B cell (primary cell): ENCODE measurements around the gene CYTH3. TPM values are rescaled to one million over a fixed set of nuclear protein-coding genes. Genes with fewer than 3 reads are reported as not detected.

Experiments
- ATAC-seq: fragments of 200-7000 bp; cut with Tn5 transposase; one replicate; pipeline ENCODE4 v1.10.0; 2021; ENCODE audit warnings: low read depth, mild to moderate bottlenecking, moderate number of reproducible peaks, moderate library complexity
- CTCF ChIA-PET: fragments of 350-600 bp; sonication (Branson Sonifier 250); formaldehyde crosslinking; loops from one replicate; lab custom pipeline; 2021; ENCODE audit warnings: antibody characterized with exemption, inconsistent platforms; lab: Charles Lee
- POLR2A ChIA-PET: fragments of 350-600 bp; sonication (Branson Sonifier 250); formaldehyde crosslinking; loops from one replicate; lab custom pipeline; 2021; ENCODE audit warnings: antibody characterized with exemption; lab: Charles Lee
- DNase-seq: peaks from one replicate; pipeline ENCODE4 v3.0.0; 2013
- H2AFZ ChIP-seq: 2 replicates; pipeline ENCODE4 v1.6.1; 2012; ENCODE audit warnings: mild to moderate bottlenecking, low read depth, low read length; ENCODE audit not compliant: insufficient read depth, poor library complexity, severe bottlenecking
- H3K27ac ChIP-seq, 2 donors: 1 replicate in 1 of 2; 2 replicates in 1 of 2; pipeline ENCODE4 v1.5.1; 2012 to 2013; ENCODE audit warnings: low read length in 2 of 2, mild to moderate bottlenecking in 2 of 2, moderate library complexity in 1 of 2
- H3K27me3 ChIP-seq, 4 experiments: fragments of 200-600 bp in 1 of 4; sonication (generic) in 1 of 4; replicated peaks in 1 of 4; 1 replicate in 2 of 4; 2 replicates in 2 of 4; pipeline versions ENCODE4 v1.6.1 to v1.7.0; 2013 to 2016; ENCODE audit warnings: low read length in 3 of 4, mild to moderate bottlenecking in 2 of 4, mixed read lengths in 1 of 4, moderate library complexity in 1 of 4; ENCODE audit not compliant: insufficient read depth in 4 of 4, control insufficient read depth in 3 of 4; ENCODE audit errors: control extremely low read depth in 1 of 4
- H3K36me3 ChIP-seq, 2 experiments: replicated peaks in 1 of 2; 1 replicate in 1 of 2; 2 replicates in 1 of 2; pipeline versions ENCODE4 v1.6.1 to v1.7.1; 2013; ENCODE audit warnings: low read length in 1 of 2; ENCODE audit not compliant: insufficient read depth in 2 of 2, control insufficient read depth in 1 of 2; ENCODE audit errors: control extremely low read depth in 1 of 2, extremely low read depth in 1 of 2
- H3K4me1 ChIP-seq, 2 donors: fragments of 200-600 bp in 1 of 2; sonication (generic) in 1 of 2; 1 replicate in 1 of 2; 2 replicates in 1 of 2; pipeline versions ENCODE4 v1.5.1 to v1.6.1; 2013 to 2017; ENCODE audit warnings: low read length in 2 of 2; ENCODE audit not compliant: control insufficient read depth in 2 of 2, insufficient read depth in 2 of 2
- H3K4me2 ChIP-seq: replicated peaks from 2 replicates; pipeline ENCODE3; 2012; ENCODE audit warnings: mild to moderate bottlenecking, low read depth, low read length; ENCODE audit not compliant: poor library complexity, severe bottlenecking
- H3K4me3 ChIP-seq, 5 experiments: fragments of 200-600 bp in 1 of 5; sonication (generic) in 1 of 5; 1 replicate in 3 of 5; 2 replicates in 2 of 5; pipeline versions ENCODE4 v1.5.1 to v1.7.0; 2011 to 2016; ENCODE audit warnings: low read length in 4 of 5, mild to moderate bottlenecking in 4 of 5, low read depth in 2 of 5, control low read depth in 1 of 5, moderate library complexity in 1 of 5; ENCODE audit not compliant: insufficient read depth in 1 of 5; ENCODE audit errors: control extremely low read depth in 1 of 5, extremely low read depth in 1 of 5
- H3K79me2 ChIP-seq: fragments of 200-600 bp; sonication (generic); one replicate; pipeline ENCODE4 v1.6.0; 2016; ENCODE audit warnings: low read length; ENCODE audit not compliant: control insufficient read depth, insufficient read depth
- H3K9ac ChIP-seq: fragments of 200-600 bp; sonication (generic); 2 replicates; pipeline ENCODE4 v1.6.1; 2017; ENCODE audit warnings: mild to moderate bottlenecking, low read length, moderate library complexity
- H3K9me3 ChIP-seq, 3 donors: one replicate each; pipeline versions ENCODE4 v1.6.1 to v1.7.1; 2013; ENCODE audit warnings: low read length in 2 of 3; ENCODE audit not compliant: control insufficient read depth in 2 of 3, insufficient read depth in 1 of 3; ENCODE audit errors: control extremely low read depth in 1 of 3
- H4K20me1 ChIP-seq: 2 replicates; pipeline ENCODE4 v1.6.0; 2012; ENCODE audit warnings: mild to moderate bottlenecking, low read length; ENCODE audit not compliant: insufficient read depth, control insufficient read depth, poor library complexity, severe bottlenecking
- H3K27ac Mint-ChIP-seq: one replicate; pipeline ENCODE4 v1.8.0; 2021; ENCODE audit warnings: mixed read lengths
- H3K27me3 Mint-ChIP-seq: one replicate; pipeline ENCODE4 v1.8.0; 2021; ENCODE audit warnings: mixed read lengths
- H3K4me1 Mint-ChIP-seq: one replicate; pipeline ENCODE4 v1.8.0; 2021; ENCODE audit warnings: mixed read lengths
- H3K4me3 Mint-ChIP-seq: one replicate; pipeline ENCODE4 v1.8.0; 2021; ENCODE audit warnings: mixed read lengths
- H3K9me3 Mint-ChIP-seq: one replicate; pipeline ENCODE4 v1.8.0; 2022; ENCODE audit warnings: mixed read lengths; ENCODE audit not compliant: insufficient read depth
- CTCF ChIP-seq: fragments of 200-600 bp; IDR thresholded peaks from one replicate; pipeline ENCODE4 v1.8.0; 2022; ENCODE audit warnings: antibody characterized with exemption, mild to moderate bottlenecking
- EZH2 ChIP-seq: IDR thresholded peaks from 2 replicates; pipeline ENCODE4 v1.6.1; 2012; ENCODE audit warnings: borderline replicate concordance, low read depth, mild to moderate bottlenecking, moderate library complexity, low read length; ENCODE audit not compliant: insufficient read depth, poor library complexity, severe bottlenecking
- WGBS: methylation state at CpG from one replicate; pipeline ENCODE4 v1.1.5; 2013; ENCODE audit warnings: missing lambda C conversion rate; ENCODE audit not compliant: insufficient coverage; 5-methylcytosine and 5-hydroxymethylcytosine counted together
- intact Hi-C: fragments of 100-400 bp; cut with micrococcal nuclease; formaldehyde crosslinking; loops from one replicate; pipeline ENCODE4 v1.10.0; 2022
- polyA plus RNA-seq: library from polyadenylated mRNA; depleted of rRNA; stranded (reverse); fragments of >200 nt; gene quantifications from 2 replicates; pipeline ENCODE4 v1.2.3, GENCODE V29; 2012
- total RNA-seq, 2 donors: library from RNA; stranded (reverse); fragments of 120-200 nt in 1 of 2; gene quantifications; 1 replicate in 1 of 2; 2 replicates in 1 of 2; pipeline versions ENCODE4 v1.2.3 to v1.2.4, GENCODE V29; 2013 to 2022

CYTH3 gene
- total and polyA plus RNA-seq, 2 donors (not counting 1 experiment from before 2014, with no cell fraction given), result 5.2 to 11.3 TPM

GRCh38 chr7:6170571-6171531 lies 101.6 kb downstream of the CYTH3 start:
- no peak overlapping the region for H3K4me3 ChIP-seq
- no peak overlapping the region for H3K27ac ChIP-seq
- POLR2A ChIA-PET, result no interaction called here
- Mint-ChIP-seq H3K27me3 (no peaks in the 10 kb centered on the region), H3K27ac (no peak overlapping the region), H3K4me1 (peaks cover 6% of the 10 kb centered on the region), H3K9me3 (no peaks in the 10 kb centered on the region), H3K4me3 (no peak overlapping the region)
- H3K9ac ChIP-seq, result no peak overlapping the region
- no peaks in the 10 kb centered on the region for H4K20me1 ChIP-seq
- no peak overlapping the region for H3K4me2 ChIP-seq
- peaks cover 4 to 10% of the 10 kb centered on the region in 2 donors for H3K4me1 ChIP-seq
- TF ChIP-seq CTCF, result no peak
- TF ChIP-seq EZH2, result no peak
- no peaks in the 10 kb centered on the region for H3K9me3 ChIP-seq
- no peaks in the 10 kb centered on the region for H3K36me3 ChIP-seq
- CTCF ChIA-PET, result no interaction called here
- DNase-seq (no peak), ATAC-seq (no peak)
- H2AFZ ChIP-seq, result no peak overlapping the region
- intact Hi-C loops, result no loop called here
- H3K79me2 ChIP-seq, result no peaks in the 10 kb centered on the region
- no peaks in the 10 kb centered on the region for H3K27me3 ChIP-seq
- 95% methylated on average over 58 of the region's 59 CpGs for WGBS
